Measurements from ENCODE around the gene BBS9.
"Not testable (repeated sequence)": the region's sequence is repeated elsewhere in the genome, so short reads cannot be mapped to it uniquely, and the experiment has no call there.

BBS9 gene

GRCh38 chr7:33300742-33301141 is 171.4 kb downstream of the BBS9 start:
- no peaks in the 10 kb centered on the region for H3K27me3 ChIP-seq (ENCODE audit: control insufficient read depth, insufficient read depth, low read length)

GRCh38 chr7:33303978-33304557 is 174.7 kb downstream of the BBS9 start:
- H3K4me1 ChIP-seq (ENCODE audit: control insufficient read depth, insufficient read depth, low read length); H3K4me3 ChIP-seq (ENCODE audit: low read length); H3K9me3 ChIP-seq (ENCODE audit: control insufficient read depth, low read length); H3K9ac ChIP-seq (ENCODE audit: low read length); H3K36me3 ChIP-seq (ENCODE audit: control insufficient read depth, insufficient read depth, low read length); H3K27me3 ChIP-seq (ENCODE audit: control insufficient read depth, insufficient read depth, low read length): not testable (repeated sequence)

More at GRCh38 chr7:33300742-33301141, 171.4 kb downstream of the BBS9 start:
- Histone ChIP-seq H3K9me3 (ENCODE audit: control insufficient read depth, low read length) (peaks cover 4% of the 10 kb centered on the region), H3K36me3 (ENCODE audit: control insufficient read depth, insufficient read depth, low read length) (no peaks in the 10 kb centered on the region), H3K4me1 (ENCODE audit: control insufficient read depth, insufficient read depth, low read length) (no peaks in the 10 kb centered on the region), H3K9ac (ENCODE audit: low read length) (no peak overlapping the region), H3K4me3 (ENCODE audit: low read length) (no peak overlapping the region)

GRCh38 chr7:33307205-33307604 is 177.8 kb downstream of the BBS9 start:
- no peaks in the 10 kb centered on the region for H3K27me3 ChIP-seq (ENCODE audit: control insufficient read depth, insufficient read depth, low read length)
- no peaks in the 10 kb centered on the region for H3K4me1 ChIP-seq (ENCODE audit: control insufficient read depth, insufficient read depth, low read length)
- H3K36me3 ChIP-seq (ENCODE audit: control insufficient read depth, insufficient read depth, low read length): no peaks in the 10 kb centered on the region
- H3K4me3 ChIP-seq (ENCODE audit: low read length): no peak overlapping the region
- no peak overlapping the region for H3K9ac ChIP-seq (ENCODE audit: low read length)
- H3K9me3 ChIP-seq (ENCODE audit: control insufficient read depth, low read length): no peaks in the 10 kb centered on the region

GRCh38 chr7:33310546-33310945 is 181.2 kb downstream of the BBS9 start:
- no peaks in the 10 kb centered on the region for H3K9me3 ChIP-seq (ENCODE audit: control insufficient read depth, low read length)
- no peaks in the 10 kb centered on the region for H3K36me3 ChIP-seq (ENCODE audit: control insufficient read depth, insufficient read depth, low read length)
- H3K9ac ChIP-seq (ENCODE audit: low read length): no peak overlapping the region
- no peak overlapping the region for H3K4me3 ChIP-seq (ENCODE audit: low read length)
- H3K4me1 ChIP-seq (ENCODE audit: control insufficient read depth, insufficient read depth, low read length): no peaks in the 10 kb centered on the region
- no peaks in the 10 kb centered on the region for H3K27me3 ChIP-seq (ENCODE audit: control insufficient read depth, insufficient read depth, low read length)

GRCh38 chr7:33325754-33326484 is 196.6 kb downstream of the BBS9 start:
- Histone ChIP-seq H3K9me3 (ENCODE audit: control insufficient read depth, low read length) (no peaks in the 10 kb centered on the region), H3K4me3 (ENCODE audit: low read length) (no peak overlapping the region), H3K36me3 (ENCODE audit: control insufficient read depth, insufficient read depth, low read length) (no peaks in the 10 kb centered on the region), H3K9ac (ENCODE audit: low read length) (no peak overlapping the region), H3K27me3 (ENCODE audit: control insufficient read depth, insufficient read depth, low read length) (no peaks in the 10 kb centered on the region), H3K4me1 (ENCODE audit: control insufficient read depth, insufficient read depth, low read length) (no peaks in the 10 kb centered on the region)

GRCh38 chr7:33326485-33326848 is 197.1 kb downstream of the BBS9 start:
- Histone ChIP-seq H3K4me3 (ENCODE audit: low read length) (no peak overlapping the region), H3K9me3 (ENCODE audit: control insufficient read depth, low read length) (no peaks in the 10 kb centered on the region), H3K36me3 (ENCODE audit: control insufficient read depth, insufficient read depth, low read length) (no peaks in the 10 kb centered on the region)

GRCh38 chr7:33327427-33327826 is 198.1 kb downstream of the BBS9 start:
- H3K9me3 ChIP-seq (ENCODE audit: control insufficient read depth, low read length): no peaks in the 10 kb centered on the region
- H3K9ac ChIP-seq (ENCODE audit: low read length): no peak overlapping the region
- no peaks in the 10 kb centered on the region for H3K27me3 ChIP-seq (ENCODE audit: control insufficient read depth, insufficient read depth, low read length)
- H3K4me1 ChIP-seq (ENCODE audit: control insufficient read depth, insufficient read depth, low read length): no peaks in the 10 kb centered on the region
- H3K36me3 ChIP-seq (ENCODE audit: control insufficient read depth, insufficient read depth, low read length): no peaks in the 10 kb centered on the region
- H3K4me3 ChIP-seq (ENCODE audit: low read length): no peak overlapping the region

More at GRCh38 chr7:33326485-33326848, 197.1 kb downstream of the BBS9 start:
- no peaks in the 10 kb centered on the region for H3K27me3 ChIP-seq (ENCODE audit: control insufficient read depth, insufficient read depth, low read length)
- H3K9ac ChIP-seq (ENCODE audit: low read length): no peak overlapping the region
- H3K4me1 ChIP-seq (ENCODE audit: control insufficient read depth, insufficient read depth, low read length): no peaks in the 10 kb centered on the region

GRCh38 chr7:33334349-33334748 is 205.0 kb downstream of the BBS9 start:
- Histone ChIP-seq H3K27me3 (ENCODE audit: control insufficient read depth, insufficient read depth, low read length) (no peaks in the 10 kb centered on the region), H3K9ac (ENCODE audit: low read length) (no peak overlapping the region), H3K36me3 (ENCODE audit: control insufficient read depth, insufficient read depth, low read length) (no peaks in the 10 kb centered on the region), H3K4me1 (ENCODE audit: control insufficient read depth, insufficient read depth, low read length) (no peaks in the 10 kb centered on the region), H3K4me3 (ENCODE audit: low read length) (no peak overlapping the region), H3K9me3 (ENCODE audit: control insufficient read depth, low read length) (no peaks in the 10 kb centered on the region)

- Histone ChIP-seq H3K4me1 (ENCODE audit: control insufficient read depth, insufficient read depth, low read length) (no peaks in the 10 kb centered on the region), H3K4me3 (ENCODE audit: low read length) (no peak overlapping the region), H3K9ac (ENCODE audit: low read length) (no peak overlapping the region), H3K9me3 (ENCODE audit: control insufficient read depth, low read length) (no peaks in the 10 kb centered on the region), H3K36me3 (ENCODE audit: control insufficient read depth, insufficient read depth, low read length) (no peaks in the 10 kb centered on the region), H3K27me3 (ENCODE audit: control insufficient read depth, insufficient read depth, low read length) (no peaks in the 10 kb centered on the region)
Measured at GRCh38 chr7:33336820-33337219, 207.5 kb downstream of the BBS9 start.

GRCh38 chr7:33339074-33339790 is 209.9 kb downstream of the BBS9 start:
- H3K4me1 ChIP-seq (ENCODE audit: control insufficient read depth, insufficient read depth, low read length): no peaks in the 10 kb centered on the region
- no peaks in the 10 kb centered on the region for H3K36me3 ChIP-seq (ENCODE audit: control insufficient read depth, insufficient read depth, low read length)
- no peak overlapping the region for H3K9ac ChIP-seq (ENCODE audit: low read length)
- no peaks in the 10 kb centered on the region for H3K9me3 ChIP-seq (ENCODE audit: control insufficient read depth, low read length)
- H3K27me3 ChIP-seq (ENCODE audit: control insufficient read depth, insufficient read depth, low read length): no peaks in the 10 kb centered on the region
- no peak overlapping the region for H3K4me3 ChIP-seq (ENCODE audit: low read length)

GRCh38 chr7:33346055-33346454 is 216.7 kb downstream of the BBS9 start:
- Histone ChIP-seq H3K9ac (ENCODE audit: low read length) (no peak overlapping the region), H3K9me3 (ENCODE audit: control insufficient read depth, low read length) (no peaks in the 10 kb centered on the region), H3K36me3 (ENCODE audit: control insufficient read depth, insufficient read depth, low read length) (no peaks in the 10 kb centered on the region), H3K27me3 (ENCODE audit: control insufficient read depth, insufficient read depth, low read length) (no peaks in the 10 kb centered on the region), H3K4me3 (ENCODE audit: low read length) (no peak overlapping the region), H3K4me1 (ENCODE audit: control insufficient read depth, insufficient read depth, low read length) (no peaks in the 10 kb centered on the region)

GRCh38 chr7:33350577-33350976 is 221.2 kb downstream of the BBS9 start:
- Histone ChIP-seq H3K4me3 (ENCODE audit: low read length) (no peak overlapping the region), H3K27me3 (ENCODE audit: control insufficient read depth, insufficient read depth, low read length) (no peaks in the 10 kb centered on the region), H3K9me3 (ENCODE audit: control insufficient read depth, low read length) (no peaks in the 10 kb centered on the region), H3K36me3 (ENCODE audit: control insufficient read depth, insufficient read depth, low read length) (no peaks in the 10 kb centered on the region), H3K9ac (ENCODE audit: low read length) (no peak overlapping the region), H3K4me1 (ENCODE audit: control insufficient read depth, insufficient read depth, low read length) (no peaks in the 10 kb centered on the region)
